Measurements from ENCODE around the gene GOLGA6L1. TPM values are rescaled to one million over a fixed set of nuclear protein-coding genes. Genes with fewer than 3 reads are reported as not detected.

The GOLGA6L1 gene
- total RNA-seq, 1 experiment from 2014 or later = not detected

GRCh38 chr15:23079766-23080165 lies 56.9 kb downstream of the GOLGA6L1 start:
- Mint-ChIP-seq H3K36me3 (ENCODE audit: insufficient read depth, unreplicated experiment) (no peaks in the 10 kb centered on the region), H3K9me3 (ENCODE audit: low read depth, unreplicated experiment) (no peaks in the 10 kb centered on the region), H3K4me3 (ENCODE audit: low read depth, unreplicated experiment) (no peak overlapping the region), H3K27me3 (ENCODE audit: unreplicated experiment) (peaks cover 11% of the 10 kb centered on the region), H3K4me1 (ENCODE audit: low read depth, unreplicated experiment) (no peaks in the 10 kb centered on the region), H3K27ac (ENCODE audit: unreplicated experiment) (no peak overlapping the region)
- no peak for TF ChIP-seq CTCF (IDR thresholded peaks at IDR 0.05; ENCODE audit: unreplicated experiment)
- no TSS peak for BruUV-seq (replicated peaks)
- CTCF ChIA-PET = no interaction called here
- no peak for DNase-seq
- intact Hi-C loops (cut with micrococcal nuclease; ENCODE audit: unreplicated experiment) = no loop called here

Other genes with a start within 250 kb of the GOLGA6L1 start
- gene CYFIP1, start 156.5 kb downstream of the GOLGA6L1 start, total RNA-seq (2022) = 53.7 and 60.1 TPM in 2 replicates
- 6.8 and 7.8 TPM in 2 replicates for gene TUBGCP5, start 97.3 kb downstream of the GOLGA6L1 start, total RNA-seq (2022)
- not detected in 2 replicates for gene GOLGA6L26, start 197.4 kb upstream of the GOLGA6L1 start, total RNA-seq (2022)
- gene GOLGA8S, start 217.9 kb upstream of the GOLGA6L1 start, total RNA-seq (2022) = 0.09 TPM in 1 of 2 replicates, not detected in the other